ENCODE data around the gene SCN5A.

SCN5A gene

GRCh38 chr3:38548154-38548931, 101.1 kb downstream of the SCN5A start:
- H2AK5ac ChIP-seq (ENCODE audit: low read length, severe bottlenecking) = no peak overlapping the region
- H2BK5ac ChIP-seq (ENCODE audit: low read depth, low read length, poor library complexity, severe bottlenecking) = no peak overlapping the region
- no peaks in the 10 kb centered on the region for H3K36me3 ChIP-seq (ENCODE audit: control insufficient read depth in 1 of 2, insufficient read depth in 2 of 2, low read depth in 1 of 2, low read length in 2 of 2)
- H3K4ac ChIP-seq (ENCODE audit: low read depth in 1 of 2, low read length in 2 of 2) = no peak overlapping the region
- no peaks in the 10 kb centered on the region for H3K9me3 ChIP-seq (ENCODE audit: control insufficient read depth, low read length)
- no peak overlapping the region for H2BK120ac ChIP-seq (ENCODE audit: low read depth, low read length)
- H3K4me3 ChIP-seq (ENCODE audit: insufficient read depth in 1 of 2, low read depth in 1 of 2, low read length in 2 of 2) = no peak overlapping the region
- H4K91ac ChIP-seq (ENCODE audit: low read length) = no peak overlapping the region
- H4K8ac ChIP-seq (ENCODE audit: low read length) = no peak overlapping the region
- no peak overlapping the region for H3K23ac ChIP-seq (ENCODE audit: low read length in 2 of 2)
- H3K27ac ChIP-seq (ENCODE audit: low read length, poor library complexity, severe bottlenecking) = no peak overlapping the region
- H3K79me1 ChIP-seq (replicated peaks; ENCODE audit: low read length, poor library complexity, severe bottlenecking) = no peaks in the 10 kb centered on the region
- no peak overlapping the region for H2BK15ac ChIP-seq (ENCODE audit: low read depth, poor library complexity, severe bottlenecking)
- no peak overlapping the region for H3K18ac ChIP-seq (ENCODE audit: low read depth in 1 of 2, low read length in 2 of 2)
- no peak overlapping the region for H2BK12ac ChIP-seq (ENCODE audit: low read length in 2 of 2)
- 81% methylated on average over 16 of the region's 17 CpGs for WGBS
- H3K4me2 ChIP-seq (ENCODE audit: low read length, poor library complexity, severe bottlenecking) = no peak overlapping the region
- no peak overlapping the region for H3K9ac ChIP-seq (ENCODE audit: low read length)
- DNase-seq = no peak
- peaks cover 16% of the 10 kb centered on the region for H3K4me1 ChIP-seq (ENCODE audit: control insufficient read depth, insufficient read depth, low read depth, low read length)
- H2AFZ ChIP-seq (ENCODE audit: low read depth, low read length) = no peak overlapping the region
- peaks cover 14 to 35% of the 10 kb centered on the region in 2 experiments for H3K27me3 ChIP-seq (ENCODE audit: control insufficient read depth in 1 of 2, insufficient read depth in 1 of 2, low read length in 2 of 2)
- no peak overlapping the region for H3K14ac ChIP-seq (ENCODE audit: low read length in 2 of 2)

DNA sequence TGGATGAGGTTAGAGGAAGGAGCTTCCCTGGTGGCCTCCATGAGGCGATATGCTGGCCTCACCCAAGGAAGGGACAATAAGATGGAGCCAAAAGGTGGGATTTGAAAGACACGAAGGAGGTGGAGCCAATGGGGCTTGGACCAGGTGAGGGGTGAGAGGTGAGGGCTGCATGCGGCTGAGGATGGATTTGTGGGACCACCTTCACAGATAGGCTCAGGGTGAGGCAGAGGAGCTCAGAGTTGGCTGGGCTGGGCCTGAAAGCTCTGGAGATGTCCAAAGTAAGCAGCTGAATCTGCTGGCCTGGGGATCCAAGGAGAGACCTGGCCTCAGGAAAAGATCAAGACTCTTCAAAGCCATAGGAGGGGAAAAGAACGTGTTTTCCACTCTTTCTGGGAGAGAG, 103.5 kb downstream of the SCN5A start:
- Histone ChIP-seq H2AK5ac (ENCODE audit: low read length, severe bottlenecking) (no peak overlapping the region), H3K4me1 (ENCODE audit: control insufficient read depth, insufficient read depth, low read depth, low read length) (peaks cover 22% of the 10 kb centered on the region), H2BK15ac (ENCODE audit: low read depth, poor library complexity, severe bottlenecking) (no peak overlapping the region), H4K91ac (ENCODE audit: low read length) (no peak overlapping the region), H3K9me3 (ENCODE audit: control insufficient read depth, low read length) (no peaks in the 10 kb centered on the region), H3K23ac (ENCODE audit: low read length in 2 of 2) (no peak overlapping the region), H3K18ac (ENCODE audit: low read depth in 1 of 2, low read length in 2 of 2) (no peak overlapping the region), H3K4me3 (ENCODE audit: insufficient read depth in 1 of 2, low read depth in 1 of 2, low read length in 2 of 2) (no peak overlapping the region), H3K9ac (ENCODE audit: low read length) (no peak overlapping the region), H2BK120ac (ENCODE audit: low read depth, low read length) (no peak overlapping the region), H2BK12ac (ENCODE audit: low read length in 2 of 2) (no peak overlapping the region), H4K8ac (ENCODE audit: low read length) (no peak overlapping the region), H2AFZ (ENCODE audit: low read depth, low read length) (no peak overlapping the region), H3K36me3 (ENCODE audit: control insufficient read depth in 1 of 2, insufficient read depth in 2 of 2, low read depth in 1 of 2, low read length in 2 of 2) (no peaks in the 10 kb centered on the region), H3K27me3 (ENCODE audit: control insufficient read depth in 1 of 2, insufficient read depth in 1 of 2, low read length in 2 of 2) (peaks cover 14 to 25% of the 10 kb centered on the region in 2 experiments), H3K4ac (ENCODE audit: low read depth in 1 of 2, low read length in 2 of 2) (no peak overlapping the region), H2BK5ac (ENCODE audit: low read depth, low read length, poor library complexity, severe bottlenecking) (no peak overlapping the region), H3K14ac (ENCODE audit: low read length in 2 of 2) (no peak overlapping the region), H3K4me2 (ENCODE audit: low read length, poor library complexity, severe bottlenecking) (no peak overlapping the region), H3K79me1 (replicated peaks; ENCODE audit: low read length, poor library complexity, severe bottlenecking) (no peaks in the 10 kb centered on the region), H3K27ac (ENCODE audit: low read length, poor library complexity, severe bottlenecking) (no peak overlapping the region)
- no peak for DNase-seq
- WGBS = 85% methylated on average over 4 of the region's 4 CpGs

DNA sequence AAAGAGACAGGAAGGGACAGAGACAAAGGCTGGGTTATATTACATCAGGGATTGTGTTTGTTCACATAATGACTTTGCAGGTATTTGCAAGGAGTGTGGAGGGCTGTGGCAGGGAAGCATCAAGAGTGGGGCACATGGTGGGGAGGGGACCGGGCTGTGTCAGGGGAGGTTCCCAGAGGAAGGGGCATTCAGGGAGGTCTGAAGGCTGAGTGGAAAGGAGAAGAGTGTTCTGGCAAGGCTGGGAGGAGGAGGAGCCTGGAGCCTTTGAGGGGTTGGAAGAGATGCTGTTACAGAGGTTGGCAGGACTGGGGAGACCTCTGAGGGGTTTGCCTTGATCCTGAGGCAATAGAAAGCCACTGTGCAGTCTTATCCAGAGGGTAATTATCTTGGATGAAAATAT, 103.9 kb downstream of the SCN5A start:
- no peak overlapping the region for H4K8ac ChIP-seq (ENCODE audit: low read length)
- peaks cover 22% of the 10 kb centered on the region for H3K4me1 ChIP-seq (ENCODE audit: control insufficient read depth, insufficient read depth, low read depth, low read length)
- no peaks in the 10 kb centered on the region for H3K79me1 ChIP-seq (replicated peaks; ENCODE audit: low read length, poor library complexity, severe bottlenecking)
- no peak overlapping the region for H3K18ac ChIP-seq (ENCODE audit: low read depth in 1 of 2, low read length in 2 of 2)
- H3K36me3 ChIP-seq (ENCODE audit: control insufficient read depth in 1 of 2, insufficient read depth in 2 of 2, low read depth in 1 of 2, low read length in 2 of 2) = no peaks in the 10 kb centered on the region
- no peak overlapping the region for H3K4me3 ChIP-seq (ENCODE audit: insufficient read depth in 1 of 2, low read depth in 1 of 2, low read length in 2 of 2)
- H3K27ac ChIP-seq (ENCODE audit: low read length, poor library complexity, severe bottlenecking) = no peak overlapping the region
- no peak overlapping the region for H4K91ac ChIP-seq (ENCODE audit: low read length)
- H3K14ac ChIP-seq (ENCODE audit: low read length in 2 of 2) = no peak overlapping the region
- WGBS = 97% methylated on average over 1 of the region's 1 CpG
- H2AFZ ChIP-seq (ENCODE audit: low read depth, low read length) = no peak overlapping the region
- no peak overlapping the region for H3K9ac ChIP-seq (ENCODE audit: low read length)
- no peak overlapping the region for H2BK120ac ChIP-seq (ENCODE audit: low read depth, low read length)
- no peak overlapping the region for H2BK15ac ChIP-seq (ENCODE audit: low read depth, poor library complexity, severe bottlenecking)
- DNase-seq = no peak
- H3K23ac ChIP-seq (ENCODE audit: low read length in 2 of 2) = peak overlapping the region in 1 of 2 experiments; percentile 36
- no peak overlapping the region for H2AK5ac ChIP-seq (ENCODE audit: low read length, severe bottlenecking)
- H2BK12ac ChIP-seq (ENCODE audit: low read length in 2 of 2) = no peak overlapping the region
- H3K4me2 ChIP-seq (ENCODE audit: low read length, poor library complexity, severe bottlenecking) = no peak overlapping the region
- H3K4ac ChIP-seq (ENCODE audit: low read depth in 1 of 2, low read length in 2 of 2) = no peak overlapping the region
- H3K27me3 ChIP-seq (ENCODE audit: control insufficient read depth in 1 of 2, insufficient read depth in 1 of 2, low read length in 2 of 2) = peaks cover 14 to 25% of the 10 kb centered on the region in 2 experiments
- H3K9me3 ChIP-seq (ENCODE audit: control insufficient read depth, low read length) = no peaks in the 10 kb centered on the region
- no peak overlapping the region for H2BK5ac ChIP-seq (ENCODE audit: low read depth, low read length, poor library complexity, severe bottlenecking)

GRCh38 chr3:38544926-38545325, 104.6 kb downstream of the SCN5A start:
- Histone ChIP-seq H3K27ac (ENCODE audit: low read length, poor library complexity, severe bottlenecking) (no peak overlapping the region), H2BK120ac (ENCODE audit: low read depth, low read length) (no peak overlapping the region), H4K8ac (ENCODE audit: low read length) (no peak overlapping the region), H2BK12ac (ENCODE audit: low read length in 2 of 2) (no peak overlapping the region), H3K23ac (ENCODE audit: low read length in 2 of 2) (peak overlapping the region in 1 of 2 experiments; percentile 21), H3K4me3 (ENCODE audit: insufficient read depth in 1 of 2, low read depth in 1 of 2, low read length in 2 of 2) (no peak overlapping the region), H2BK5ac (ENCODE audit: low read depth, low read length, poor library complexity, severe bottlenecking) (peak overlapping the region; percentile 25), H2AFZ (ENCODE audit: low read depth, low read length) (no peak overlapping the region), H3K18ac (ENCODE audit: low read depth in 1 of 2, low read length in 2 of 2) (no peak overlapping the region), H3K9me3 (ENCODE audit: control insufficient read depth, low read length) (no peaks in the 10 kb centered on the region), H2BK15ac (ENCODE audit: low read depth, poor library complexity, severe bottlenecking) (no peak overlapping the region), H3K4ac (ENCODE audit: low read depth in 1 of 2, low read length in 2 of 2) (no peak overlapping the region), H4K91ac (ENCODE audit: low read length) (no peak overlapping the region), H3K14ac (ENCODE audit: low read length in 2 of 2) (peak overlapping the region in 1 of 2 experiments; percentile 20), H3K4me2 (ENCODE audit: low read length, poor library complexity, severe bottlenecking) (no peak overlapping the region), H2AK5ac (ENCODE audit: low read length, severe bottlenecking) (no peak overlapping the region), H3K9ac (ENCODE audit: low read length) (no peak overlapping the region), H3K79me1 (replicated peaks; ENCODE audit: low read length, poor library complexity, severe bottlenecking) (no peaks in the 10 kb centered on the region), H3K36me3 (ENCODE audit: control insufficient read depth in 1 of 2, insufficient read depth in 2 of 2, low read depth in 1 of 2, low read length in 2 of 2) (no peaks in the 10 kb centered on the region), H3K27me3 (ENCODE audit: control insufficient read depth in 1 of 2, insufficient read depth in 1 of 2, low read length in 2 of 2) (peaks cover 14 to 25% of the 10 kb centered on the region in 2 experiments), H3K4me1 (ENCODE audit: control insufficient read depth, insufficient read depth, low read depth, low read length) (peaks cover 22% of the 10 kb centered on the region)
- 82% methylated on average over 3 of the region's 3 CpGs for WGBS
- no peak for DNase-seq
